ENCODE measurements around the gene VGLL4. TPM values are rescaled to one million over a fixed set of nuclear protein-coding genes. Genes with fewer than 3 reads are reported as not detected.
"Not testable (repeated sequence)": the region's sequence is repeated elsewhere in the genome, so short reads cannot be mapped to it uniquely, and the experiment has no call there.

The VGLL4 gene
- total RNA-seq, 3 donors from 2014 or later: 26.0 to 30.0 (median 28.5) TPM

GRCh38 chr3:11582191-11582968 lies 61.3 kb downstream of the VGLL4 start:
- H3K4me3 Mint-ChIP-seq: peak overlapping the region; percentile 69
- peak; percentile 38 to 53 for ATAC-seq
- H3K27me3 Mint-ChIP-seq (ENCODE audit: low read depth): no peaks in the 10 kb centered on the region
- H3K36me3 Mint-ChIP-seq (ENCODE audit: insufficient read depth): peaks cover 12% of the 10 kb centered on the region
- DNase-seq: no peak
- no peaks in the 10 kb centered on the region for H3K9me3 Mint-ChIP-seq
- peaks cover 40% of the 10 kb centered on the region for H3K4me1 Mint-ChIP-seq (ENCODE audit: low read depth)

- Mint-ChIP-seq H3K9me3 (no peaks in the 10 kb centered on the region), H3K27me3 (ENCODE audit: low read depth) (no peaks in the 10 kb centered on the region), H3K36me3 (ENCODE audit: insufficient read depth) (peaks cover 12% of the 10 kb centered on the region), H3K4me3 (no peak overlapping the region), H3K4me1 (ENCODE audit: low read depth) (peaks cover 40% of the 10 kb centered on the region)
- DNase-seq (no peak), ATAC-seq (no peak)
Observed at GRCh38 chr3:11581237-11582190, 62.2 kb downstream of the VGLL4 start.

GRCh38 chr3:11580645-11581044 lies 63.1 kb downstream of the VGLL4 start:
- Mint-ChIP-seq H3K4me3 (no peak overlapping the region), H3K4me1 (ENCODE audit: low read depth) (peaks cover 37% of the 10 kb centered on the region), H3K36me3 (ENCODE audit: insufficient read depth) (peaks cover 11% of the 10 kb centered on the region), H3K9me3 (no peaks in the 10 kb centered on the region), H3K27me3 (ENCODE audit: low read depth) (no peaks in the 10 kb centered on the region)
- DNase-seq (no peak), ATAC-seq (no peak)

GRCh38 chr3:11578169-11578568 lies 65.5 kb downstream of the VGLL4 start:
- Mint-ChIP-seq H3K36me3 (ENCODE audit: insufficient read depth) (peaks cover 7% of the 10 kb centered on the region), H3K4me1 (ENCODE audit: low read depth) (peaks cover 20% of the 10 kb centered on the region), H3K27me3 (ENCODE audit: low read depth) (no peaks in the 10 kb centered on the region), H3K9me3 (no peaks in the 10 kb centered on the region), H3K4me3 (no peak overlapping the region)
- no peak for ATAC-seq
- DNase-seq: no peak

DNA sequence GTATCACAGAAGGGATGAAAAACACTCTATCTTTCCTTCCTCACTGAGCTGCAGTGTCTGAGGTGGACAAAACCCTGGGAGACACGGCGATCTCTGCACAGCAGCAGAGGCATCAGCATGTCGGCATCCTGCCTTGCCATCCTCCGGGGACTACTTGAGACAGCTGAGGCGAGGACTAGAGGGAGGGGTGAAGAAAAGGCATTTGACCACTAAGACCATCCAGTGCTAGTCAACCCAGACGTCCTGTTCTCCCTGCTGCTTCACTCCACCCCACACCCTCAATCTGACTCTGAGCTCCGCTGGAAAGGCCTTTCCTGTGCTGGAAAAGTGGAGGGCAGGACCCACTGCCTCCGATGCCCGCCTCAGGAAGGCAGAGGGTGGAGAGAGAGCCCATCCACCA lies 67.3 kb downstream of the VGLL4 start:
- DNase-seq (no peak), ATAC-seq (no peak)
- Mint-ChIP-seq H3K27me3 (ENCODE audit: low read depth) (no peaks in the 10 kb centered on the region), H3K36me3 (ENCODE audit: insufficient read depth) (peaks cover 11% of the 10 kb centered on the region), H3K4me1 (ENCODE audit: low read depth) (peaks cover 7% of the 10 kb centered on the region), H3K4me3 (no peak overlapping the region), H3K9me3 (no peaks in the 10 kb centered on the region)

DNA sequence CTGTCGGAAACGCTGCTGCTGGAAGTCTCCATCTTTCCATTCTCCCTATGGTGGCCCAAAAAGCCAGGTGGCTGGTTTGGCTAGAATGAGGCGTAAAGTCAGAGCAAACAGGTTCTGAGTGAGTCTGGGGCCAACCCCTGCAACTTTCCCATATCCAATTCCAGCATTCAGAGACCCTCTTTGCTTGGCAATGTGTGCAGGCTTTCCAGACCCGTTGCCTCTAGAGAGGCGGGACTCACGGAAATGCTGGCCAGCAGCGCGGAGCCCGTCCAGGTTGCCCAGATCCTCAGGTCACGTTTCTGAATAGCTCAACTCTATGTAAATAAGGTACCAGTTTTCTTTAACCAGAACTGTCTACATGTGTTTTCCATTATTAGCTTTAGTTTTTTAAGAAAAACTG lies 68.0 kb downstream of the VGLL4 start:
- no peak for ATAC-seq
- Mint-ChIP-seq H3K4me3 (no peak overlapping the region), H3K36me3 (ENCODE audit: insufficient read depth) (peaks cover 11% of the 10 kb centered on the region), H3K4me1 (ENCODE audit: low read depth) (peaks cover 7% of the 10 kb centered on the region), H3K9me3 (no peaks in the 10 kb centered on the region), H3K27me3 (ENCODE audit: low read depth) (no peaks in the 10 kb centered on the region)
- no peak for DNase-seq

DNA sequence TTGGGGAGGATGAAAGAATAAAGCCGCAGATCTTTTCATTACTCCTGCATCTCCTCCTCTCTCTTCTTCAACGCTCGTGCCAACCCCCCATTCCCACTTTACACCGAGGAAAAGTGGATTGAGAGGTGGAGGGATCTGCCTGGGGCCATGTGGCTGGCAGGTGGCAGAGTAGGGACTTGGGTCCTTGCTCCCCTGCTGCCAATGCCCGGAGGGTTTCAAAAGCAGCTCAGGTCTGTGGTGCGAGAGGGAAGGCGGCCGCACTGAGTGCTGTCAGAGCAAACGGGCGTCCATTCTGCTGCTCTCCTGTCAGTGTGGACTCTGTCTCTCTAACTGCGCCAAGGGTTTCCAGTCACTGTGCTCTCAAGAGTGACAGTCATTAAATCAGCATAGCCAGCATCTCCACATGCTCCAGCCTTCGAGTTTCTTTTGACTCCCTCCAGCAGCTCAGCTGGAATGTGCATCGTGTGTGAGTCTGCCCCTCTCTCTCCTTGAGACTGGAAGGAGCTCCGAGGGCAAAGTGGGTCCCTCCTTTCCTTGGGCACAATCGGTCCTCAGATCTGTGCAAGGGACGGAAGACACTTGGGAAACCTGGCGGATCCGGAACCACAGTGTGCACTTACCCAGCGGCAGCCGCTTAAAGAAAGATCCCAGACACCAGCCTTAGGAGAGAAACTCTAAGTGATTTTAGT lies 68.6 kb downstream of the VGLL4 start:
- H3K4me1 Mint-ChIP-seq (ENCODE audit: low read depth): peaks cover 4% of the 10 kb centered on the region
- DNase-seq (no peak), ATAC-seq (no peak)
- no peak overlapping the region for H3K4me3 Mint-ChIP-seq
- no peaks in the 10 kb centered on the region for H3K9me3 Mint-ChIP-seq
- peaks cover 6% of the 10 kb centered on the region for H3K36me3 Mint-ChIP-seq (ENCODE audit: insufficient read depth)
- H3K27me3 Mint-ChIP-seq (ENCODE audit: low read depth): no peaks in the 10 kb centered on the region

DNA sequence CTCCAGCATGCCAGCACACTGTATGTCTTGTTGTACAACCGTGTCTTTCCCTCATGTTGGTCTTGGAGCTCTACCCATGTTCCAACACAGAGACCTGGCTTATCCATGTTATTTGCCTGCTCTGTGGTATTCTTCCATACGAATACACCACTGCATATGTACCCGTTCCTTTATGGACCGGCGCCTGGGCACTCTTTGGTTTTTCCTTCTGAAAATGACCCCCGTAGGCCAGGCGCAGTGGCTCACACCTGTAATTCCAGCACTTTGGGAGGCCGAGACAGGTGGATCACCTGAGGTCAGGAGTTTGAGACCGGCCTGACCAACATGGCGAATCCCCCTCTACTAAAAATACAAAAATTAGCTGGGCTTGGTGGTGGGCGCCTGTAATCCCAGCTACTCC lies 71.1 kb downstream of the VGLL4 start:
- H3K27me3 Mint-ChIP-seq (ENCODE audit: low read depth); H3K9me3 Mint-ChIP-seq; H3K4me3 Mint-ChIP-seq; DNase-seq; ATAC-seq; H3K36me3 Mint-ChIP-seq (ENCODE audit: insufficient read depth); H3K4me1 Mint-ChIP-seq (ENCODE audit: low read depth): not testable (repeated sequence)

DNA sequence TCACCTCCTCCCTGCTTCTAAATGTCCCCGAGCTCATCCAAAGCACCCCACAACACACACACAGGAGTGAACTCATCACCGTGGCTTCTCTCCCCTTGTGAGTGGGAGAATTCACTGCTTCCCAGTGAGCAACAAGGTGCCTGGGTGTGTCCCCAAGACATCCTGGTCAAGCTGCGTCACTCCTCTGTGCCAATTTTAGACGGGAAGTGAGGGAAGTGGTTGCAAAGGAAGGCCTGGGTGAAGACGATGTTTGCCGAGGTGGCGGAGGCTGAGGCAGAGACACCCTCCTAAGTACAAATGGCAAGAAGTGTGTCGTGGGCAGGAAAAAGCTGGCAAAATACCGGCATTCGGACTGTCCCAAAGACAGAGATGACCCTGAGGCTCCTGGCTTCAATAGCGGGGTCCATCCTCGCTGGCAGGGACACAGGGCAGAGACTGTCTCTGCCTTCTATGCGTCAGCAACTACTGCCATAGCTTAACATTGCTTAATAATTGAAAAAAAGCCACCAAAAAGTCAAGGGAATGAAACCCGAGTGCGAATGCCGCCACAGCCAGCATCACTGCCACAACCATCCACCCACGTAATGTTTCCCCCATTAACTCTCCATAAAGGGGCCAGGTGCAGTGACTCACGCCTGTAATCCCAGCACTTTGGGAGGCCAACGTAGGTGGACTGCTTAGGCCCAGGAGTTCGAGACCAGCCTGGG lies 72.8 kb downstream of the VGLL4 start:
- no peaks in the 10 kb centered on the region for H3K9me3 Mint-ChIP-seq
- no peaks in the 10 kb centered on the region for H3K27me3 Mint-ChIP-seq (ENCODE audit: low read depth)
- DNase-seq: no peak
- H3K4me1 Mint-ChIP-seq (ENCODE audit: low read depth): peaks cover 8% of the 10 kb centered on the region
- ATAC-seq: no peak
- H3K4me3 Mint-ChIP-seq: no peak overlapping the region
- H3K36me3 Mint-ChIP-seq (ENCODE audit: insufficient read depth): peaks cover 6% of the 10 kb centered on the region

- peaks cover 6% of the 10 kb centered on the region for H3K36me3 Mint-ChIP-seq (ENCODE audit: insufficient read depth)
- no peak for DNase-seq
- no peak for ATAC-seq
Observed at GRCh38 chr3:11570251-11570650, 73.5 kb downstream of the VGLL4 start.

DNA sequence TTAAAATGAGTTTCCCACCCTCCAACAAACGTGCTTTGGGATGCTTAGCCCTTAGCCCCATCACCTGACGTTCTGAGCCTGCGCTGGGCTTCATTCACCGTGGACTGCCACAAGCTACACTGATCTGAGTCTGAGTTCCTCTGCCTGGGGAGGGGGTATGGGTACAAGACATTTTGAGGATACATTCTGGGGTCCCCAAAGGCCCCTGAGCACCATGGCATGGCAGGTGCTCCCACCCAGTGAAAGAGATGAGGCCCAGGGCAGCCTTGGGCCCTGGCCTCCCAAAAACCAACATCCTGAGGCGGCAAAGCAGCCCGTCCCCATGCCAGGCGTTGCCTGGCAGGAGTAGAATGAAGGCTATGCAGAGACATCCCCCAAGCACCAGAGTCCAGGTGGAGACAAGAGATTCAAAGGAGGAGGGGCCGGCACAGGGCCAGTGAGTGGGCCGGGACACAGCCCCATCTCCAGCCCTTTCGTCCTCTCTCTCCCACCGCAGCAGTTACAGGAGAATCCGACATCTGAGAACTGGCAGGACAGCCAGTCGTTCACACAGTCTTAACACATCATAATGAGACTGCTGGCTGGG lies 74.5 kb downstream of the VGLL4 start:
- peak in 1 of 2 donors; percentile 7 for ATAC-seq
- Mint-ChIP-seq H3K36me3 (ENCODE audit: insufficient read depth) (peaks cover 6% of the 10 kb centered on the region), H3K4me1 (ENCODE audit: low read depth) (peaks cover 8% of the 10 kb centered on the region), H3K9me3 (no peaks in the 10 kb centered on the region), H3K4me3 (no peak overlapping the region), H3K27me3 (ENCODE audit: low read depth) (no peaks in the 10 kb centered on the region)
- DNase-seq: no peak

More at GRCh38 chr3:11570251-11570650, 73.5 kb downstream of the VGLL4 start:
- Mint-ChIP-seq H3K4me3 (no peak overlapping the region), H3K27me3 (ENCODE audit: low read depth) (no peaks in the 10 kb centered on the region), H3K9me3 (no peaks in the 10 kb centered on the region), H3K4me1 (ENCODE audit: low read depth) (peaks cover 8% of the 10 kb centered on the region)

GRCh38 chr3:11568503-11569155 lies 75.1 kb downstream of the VGLL4 start:
- Mint-ChIP-seq H3K4me1 (ENCODE audit: low read depth) (peaks cover 7% of the 10 kb centered on the region), H3K27me3 (ENCODE audit: low read depth) (no peaks in the 10 kb centered on the region), H3K36me3 (ENCODE audit: insufficient read depth) (peaks cover 8% of the 10 kb centered on the region), H3K4me3 (no peak overlapping the region), H3K9me3 (no peaks in the 10 kb centered on the region)
- DNase-seq: no peak
- no peak for ATAC-seq

All from activated T-cell treated with anti-CD3 and anti-CD28 coated beads, Interleukin-2, amount 50 U/mL, for 4 hours (primary cell).